Muscle layer of duodenum (tissue), 2 donors: Measurements from ENCODE around the gene ERGIC2.

Source experiments
- H3K27ac ChIP-seq: one replicate; pipeline ENCODE4 v1.7.0; 2013; ENCODE audit warnings: mild to moderate bottlenecking, low read length
- H3K27me3 ChIP-seq: one replicate; pipeline ENCODE4 v1.7.0; 2013; ENCODE audit warnings: low read depth, mild to moderate bottlenecking, control low read depth, low read length
- H3K36me3 ChIP-seq, 2 donors: one replicate each; pipeline ENCODE4 v1.7.0; 2013; ENCODE audit warnings: low read length in 2 of 2, control low read depth in 1 of 2, mild to moderate bottlenecking in 1 of 2; ENCODE audit not compliant: insufficient read depth in 2 of 2, control insufficient read depth in 1 of 2
- H3K4me1 ChIP-seq, 2 donors: one replicate each; pipeline ENCODE4 v1.7.0; 2013; ENCODE audit warnings: low read length in 2 of 2, mild to moderate bottlenecking in 2 of 2, control low read depth in 1 of 2, moderate library complexity in 1 of 2; ENCODE audit not compliant: insufficient read depth in 2 of 2, control insufficient read depth in 1 of 2
- H3K4me3 ChIP-seq, 2 donors: one replicate each; pipeline ENCODE4 v1.7.0; 2013; ENCODE audit warnings: low read length in 2 of 2, low read depth in 1 of 2, mild to moderate bottlenecking in 1 of 2
- H3K9me3 ChIP-seq, 2 donors: one replicate each; pipeline ENCODE4 v1.7.0; 2013; ENCODE audit warnings: low read length in 2 of 2, control low read depth in 1 of 2, mild to moderate bottlenecking in 1 of 2; ENCODE audit not compliant: control insufficient read depth in 1 of 2
- donor health status: healthy.

The ERGIC2 gene, protein sequence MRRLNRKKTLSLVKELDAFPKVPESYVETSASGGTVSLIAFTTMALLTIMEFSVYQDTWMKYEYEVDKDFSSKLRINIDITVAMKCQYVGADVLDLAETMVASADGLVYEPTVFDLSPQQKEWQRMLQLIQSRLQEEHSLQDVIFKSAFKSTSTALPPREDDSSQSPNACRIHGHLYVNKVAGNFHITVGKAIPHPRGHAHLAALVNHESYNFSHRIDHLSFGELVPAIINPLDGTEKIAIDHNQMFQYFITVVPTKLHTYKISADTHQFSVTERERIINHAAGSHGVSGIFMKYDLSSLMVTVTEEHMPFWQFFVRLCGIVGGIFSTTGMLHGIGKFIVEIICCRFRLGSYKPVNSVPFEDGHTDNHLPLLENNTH

DNA sequence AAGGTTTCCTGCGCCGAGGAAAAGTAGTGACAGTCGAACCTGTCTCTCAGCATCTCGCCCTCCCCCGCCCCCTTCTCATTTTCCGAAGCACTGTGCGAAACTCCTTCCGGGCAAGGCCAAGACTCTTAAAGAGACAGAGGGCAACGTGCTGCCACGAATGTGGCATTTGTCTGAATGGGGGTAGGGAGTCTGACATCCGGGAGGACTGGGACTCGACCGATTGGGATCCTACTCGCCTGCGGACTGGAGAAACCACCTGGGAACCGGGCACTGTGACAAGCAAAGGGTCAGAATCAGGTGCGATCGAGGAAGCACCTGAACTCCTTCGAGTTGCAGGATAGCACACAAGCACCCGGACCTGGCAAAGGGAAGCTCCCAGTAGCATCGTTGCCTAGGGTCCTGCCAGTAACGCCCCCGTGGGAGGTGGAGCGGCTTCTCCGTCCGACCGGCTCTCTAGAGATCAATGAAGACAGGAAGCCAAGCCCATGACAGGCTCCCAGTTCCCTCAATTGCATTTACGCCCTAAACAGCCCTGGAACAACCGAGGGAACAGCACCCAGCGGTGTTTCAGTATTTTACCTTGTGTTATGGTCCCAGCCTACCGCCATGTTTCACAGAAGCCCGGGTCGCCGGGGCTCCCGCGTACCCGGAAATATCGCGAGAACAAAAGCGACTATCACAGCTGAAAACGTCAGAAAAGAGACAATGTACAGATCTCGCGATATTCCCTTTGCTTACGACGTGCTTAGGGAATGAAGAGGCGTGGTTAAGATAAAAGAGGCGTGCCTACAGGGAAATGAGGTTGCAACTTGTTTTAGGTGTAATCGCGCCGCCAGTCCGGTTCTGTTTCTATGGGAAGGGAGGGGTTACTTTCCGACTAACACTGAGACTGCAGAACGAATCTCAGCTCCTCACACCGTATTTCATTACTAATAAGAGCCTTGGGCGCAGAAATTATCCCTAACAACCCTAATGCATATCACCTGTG is at the start of gene ERGIC2:
ERGIC2 (minus strand) TSS at position 637 of the 988 bp plus-strand sequence. CDS start 9,539 bp downstream, outside the sequence.
- peak within 1 kb of the TSS; percentile 98 for H3K27ac ChIP-seq
- H3K27me3 ChIP-seq: no peaks in the 10 kb centered on the region
- no peaks in the 10 kb centered on the region for H3K36me3 ChIP-seq
- peaks cover 4 to 14% of the 10 kb centered on the region in 2 donors for H3K4me1 ChIP-seq
- H3K9me3 ChIP-seq: no peaks in the 10 kb centered on the region
- H3K4me3 ChIP-seq: peak within 1 kb of the TSS; percentile 89 to 100

DNA sequence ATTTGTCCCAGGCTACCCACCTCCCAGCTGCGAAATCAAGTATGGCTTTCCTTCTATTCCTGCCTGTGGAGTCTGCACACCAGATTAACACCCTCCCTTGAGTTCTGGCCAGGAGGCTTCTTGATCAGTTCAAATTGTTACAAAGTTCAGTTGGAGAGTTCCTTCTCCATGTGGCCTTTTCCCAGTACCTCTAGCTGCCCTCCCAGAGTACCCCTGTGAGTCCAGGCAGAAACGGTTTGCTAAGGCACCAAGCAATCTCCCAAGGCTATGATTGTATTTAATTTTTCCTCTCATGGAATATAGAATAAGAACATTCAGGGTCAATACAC is 49.7 kb upstream of the ERGIC2 start:
- no peaks in the 10 kb centered on the region for H3K9me3 ChIP-seq
- H3K27me3 ChIP-seq: no peaks in the 10 kb centered on the region
- no peaks in the 10 kb centered on the region for H3K36me3 ChIP-seq
- no peaks in the 10 kb centered on the region for H3K4me1 ChIP-seq
- H3K4me3 ChIP-seq: no peak overlapping the region
- H3K27ac ChIP-seq: no peak overlapping the region

DNA sequence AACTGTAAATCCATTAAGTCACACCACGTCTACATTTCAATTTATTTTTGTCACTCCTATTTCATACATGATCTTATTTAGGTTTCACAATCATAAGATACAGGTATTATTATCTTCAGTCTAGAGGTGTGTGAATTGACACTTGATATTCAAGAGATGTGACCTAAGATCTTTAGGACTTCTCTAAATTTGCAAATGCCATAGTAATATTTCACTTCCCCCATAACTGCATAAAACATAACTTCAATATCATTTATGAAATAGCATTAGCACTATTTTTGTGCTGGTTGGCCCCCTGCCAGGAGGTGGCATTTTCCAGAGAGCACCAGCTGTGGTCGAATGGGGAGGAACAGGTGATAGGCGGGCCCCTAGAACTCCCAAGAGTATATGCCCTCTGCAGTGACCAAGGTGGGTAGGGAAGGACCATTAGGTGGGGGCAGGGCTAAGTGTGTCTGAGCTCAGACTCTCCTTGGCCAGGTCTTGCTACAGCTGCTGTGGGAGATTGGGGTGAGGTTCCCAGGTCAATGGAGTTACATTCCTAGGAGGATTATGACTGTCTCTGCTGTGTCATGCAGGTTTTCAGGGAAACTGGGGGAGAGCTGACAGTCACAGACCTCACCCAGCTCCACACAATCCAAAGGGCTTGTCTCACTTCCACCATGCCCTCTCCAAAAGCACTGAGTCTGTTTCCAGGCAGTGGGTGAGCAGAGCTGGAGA is 49.2 kb upstream of the ERGIC2 start:
- Histone ChIP-seq H3K36me3 (no peaks in the 10 kb centered on the region), H3K4me3 (no peak overlapping the region), H3K27ac (no peak overlapping the region), H3K9me3 (no peaks in the 10 kb centered on the region), H3K4me1 (no peaks in the 10 kb centered on the region), H3K27me3 (no peaks in the 10 kb centered on the region)

DNA sequence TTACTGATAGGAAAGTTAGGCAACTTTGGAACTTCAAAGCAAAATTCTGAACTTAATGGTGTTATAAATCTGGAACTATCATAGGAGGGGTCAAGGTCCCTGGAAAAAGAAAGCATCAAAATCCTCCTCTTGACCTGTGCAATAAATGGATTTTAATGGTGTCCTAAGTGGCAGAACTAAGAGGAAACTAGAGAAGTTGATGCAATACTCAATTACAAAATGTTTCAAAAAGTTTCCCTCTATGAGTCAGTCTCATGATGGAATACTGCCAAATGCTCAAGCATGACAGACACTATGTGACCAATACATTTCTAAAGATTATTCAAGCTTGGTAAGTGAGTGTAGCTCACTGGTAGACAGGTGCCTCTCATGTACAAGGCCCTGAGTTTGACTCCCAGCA is 47.7 kb upstream of the ERGIC2 start:
- no peaks in the 10 kb centered on the region for H3K9me3 ChIP-seq
- no peak overlapping the region for H3K4me3 ChIP-seq
- H3K4me1 ChIP-seq: no peaks in the 10 kb centered on the region
- H3K36me3 ChIP-seq: no peaks in the 10 kb centered on the region
- H3K27ac ChIP-seq: no peak overlapping the region
- H3K27me3 ChIP-seq: no peaks in the 10 kb centered on the region

DNA sequence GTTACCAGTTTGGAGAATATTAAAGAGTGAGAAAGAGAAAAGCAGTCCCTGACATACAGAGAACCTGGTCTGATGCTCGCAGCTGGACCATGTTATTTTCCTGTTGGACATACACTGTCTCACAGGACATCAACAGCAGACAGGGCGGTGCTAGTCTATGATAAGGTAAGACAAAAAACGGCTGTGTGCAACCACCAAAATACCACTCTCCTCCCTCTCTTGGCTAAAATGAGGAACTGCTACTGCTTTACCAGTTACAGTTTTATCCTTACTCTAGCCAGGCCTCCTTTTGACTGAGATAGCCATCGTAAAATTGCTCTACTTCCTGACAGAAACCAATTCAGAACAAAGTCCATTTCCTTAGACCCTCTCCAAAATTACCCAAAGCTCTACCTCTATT is 47.0 kb upstream of the ERGIC2 start:
- Histone ChIP-seq H3K27ac (no peak overlapping the region), H3K4me1 (no peaks in the 10 kb centered on the region), H3K4me3 (no peak overlapping the region), H3K36me3 (no peaks in the 10 kb centered on the region), H3K27me3 (no peaks in the 10 kb centered on the region), H3K9me3 (no peaks in the 10 kb centered on the region)

DNA sequence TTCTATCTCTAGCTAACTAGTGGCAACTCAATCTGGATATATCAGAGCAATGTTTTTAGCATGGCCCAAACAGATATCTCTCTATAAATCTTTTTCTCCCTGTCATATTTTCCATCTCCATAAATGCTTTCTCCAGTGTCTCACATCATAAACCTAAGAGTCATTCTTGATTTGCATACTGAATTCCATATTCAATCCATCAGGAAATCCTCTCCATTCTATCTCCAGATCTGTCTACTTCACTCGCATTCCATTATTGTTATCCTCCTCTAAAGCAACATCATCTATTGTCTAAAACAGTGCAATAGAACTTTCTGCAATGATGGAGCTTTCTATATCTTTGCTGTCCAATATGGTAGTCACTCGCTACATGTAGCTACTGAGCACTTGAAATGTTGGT is 45.5 kb upstream of the ERGIC2 start:
- Histone ChIP-seq H3K4me1 (no peaks in the 10 kb centered on the region), H3K9me3 (no peaks in the 10 kb centered on the region), H3K27ac (no peak overlapping the region), H3K4me3 (no peak overlapping the region), H3K36me3 (no peaks in the 10 kb centered on the region), H3K27me3 (no peaks in the 10 kb centered on the region)

DNA sequence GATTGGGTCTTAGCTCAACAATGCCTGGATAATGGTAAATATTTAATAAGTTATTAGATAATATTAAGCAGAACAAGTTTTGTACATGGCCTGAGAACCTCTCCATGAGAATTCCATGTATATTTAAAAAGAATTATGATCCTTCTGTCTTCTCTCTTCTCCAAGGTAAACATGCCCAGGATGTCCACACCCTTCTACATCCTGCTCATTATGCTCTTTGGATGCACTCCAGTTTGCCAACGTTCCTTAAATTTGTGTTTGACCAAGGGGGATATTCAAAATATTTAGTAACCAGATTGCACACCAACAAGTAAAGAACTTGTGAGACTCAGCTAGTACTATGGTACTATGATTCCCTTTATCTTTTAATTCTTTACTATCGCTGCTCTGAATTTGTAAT is 44.8 kb upstream of the ERGIC2 start:
- H3K36me3 ChIP-seq: no peaks in the 10 kb centered on the region
- no peaks in the 10 kb centered on the region for H3K27me3 ChIP-seq
- no peaks in the 10 kb centered on the region for H3K4me1 ChIP-seq
- H3K4me3 ChIP-seq: no peak overlapping the region
- no peak overlapping the region for H3K27ac ChIP-seq
- no peaks in the 10 kb centered on the region for H3K9me3 ChIP-seq

DNA sequence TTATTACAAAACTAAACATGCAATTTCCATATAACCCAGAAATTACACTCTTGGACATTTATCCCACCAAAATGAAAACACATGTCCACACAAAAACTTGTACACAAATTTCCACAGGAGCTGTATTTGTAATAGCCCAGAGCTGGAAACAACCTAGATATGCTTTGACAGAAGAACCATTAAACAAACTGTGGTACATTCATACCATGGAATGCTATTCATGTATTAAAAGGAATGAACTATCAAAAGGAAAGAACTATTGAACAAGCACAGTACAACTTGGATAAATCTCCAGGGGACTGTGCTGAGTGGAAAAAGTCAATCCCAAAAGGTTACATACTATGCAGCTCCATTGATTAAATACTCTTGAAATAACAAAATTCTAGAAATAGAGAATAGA is 35.8 kb upstream of the ERGIC2 start:
- no peaks in the 10 kb centered on the region for H3K4me1 ChIP-seq
- no peak overlapping the region for H3K27ac ChIP-seq
- H3K4me3 ChIP-seq: no peak overlapping the region
- no peaks in the 10 kb centered on the region for H3K36me3 ChIP-seq
- H3K9me3 ChIP-seq: no peaks in the 10 kb centered on the region
- no peaks in the 10 kb centered on the region for H3K27me3 ChIP-seq

DNA sequence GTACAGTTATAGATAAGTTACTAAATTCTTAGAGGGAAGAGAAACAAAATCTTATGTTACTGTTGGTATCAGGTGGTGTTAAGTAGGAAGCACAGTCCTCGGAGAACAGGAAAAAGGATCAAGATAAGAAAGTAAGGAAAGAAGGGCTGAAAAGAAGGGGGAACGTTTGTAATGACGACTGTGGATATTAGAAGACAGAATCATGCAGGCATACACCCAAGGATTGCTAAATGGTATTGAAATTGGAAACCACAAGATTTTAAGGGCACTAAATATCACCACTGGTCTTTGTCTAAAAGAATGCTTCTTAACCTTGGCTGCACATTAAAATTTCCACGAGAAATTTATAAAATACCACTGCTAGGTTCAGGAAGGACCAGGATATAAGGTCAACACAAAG is 34.1 kb upstream of the ERGIC2 start:
- Histone ChIP-seq H3K27ac (no peak overlapping the region), H3K4me1 (no peaks in the 10 kb centered on the region), H3K9me3 (no peaks in the 10 kb centered on the region), H3K4me3 (no peak overlapping the region), H3K36me3 (no peaks in the 10 kb centered on the region), H3K27me3 (no peaks in the 10 kb centered on the region)

DNA sequence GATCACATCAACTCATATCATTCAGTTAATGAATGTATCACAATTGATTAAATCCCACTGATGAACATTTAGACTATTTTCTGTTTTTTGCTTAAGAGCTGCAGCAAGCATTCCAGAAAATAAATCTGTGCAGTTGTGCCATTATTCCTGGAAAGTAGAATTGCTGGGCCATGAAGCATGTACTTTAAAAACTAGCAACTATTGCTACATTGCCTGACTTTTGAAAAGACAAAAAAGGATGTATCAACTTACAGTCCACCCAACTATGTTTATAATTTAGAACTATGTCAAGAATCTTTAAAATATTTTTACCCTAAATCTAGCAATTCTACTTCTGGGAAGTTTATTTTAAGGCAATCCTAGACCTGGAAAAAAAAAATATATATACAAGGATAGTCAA is 33.4 kb upstream of the ERGIC2 start:
- Histone ChIP-seq H3K9me3 (no peaks in the 10 kb centered on the region), H3K4me1 (no peaks in the 10 kb centered on the region), H3K4me3 (no peak overlapping the region), H3K27me3 (no peaks in the 10 kb centered on the region), H3K27ac (no peak overlapping the region), H3K36me3 (no peaks in the 10 kb centered on the region)

DNA sequence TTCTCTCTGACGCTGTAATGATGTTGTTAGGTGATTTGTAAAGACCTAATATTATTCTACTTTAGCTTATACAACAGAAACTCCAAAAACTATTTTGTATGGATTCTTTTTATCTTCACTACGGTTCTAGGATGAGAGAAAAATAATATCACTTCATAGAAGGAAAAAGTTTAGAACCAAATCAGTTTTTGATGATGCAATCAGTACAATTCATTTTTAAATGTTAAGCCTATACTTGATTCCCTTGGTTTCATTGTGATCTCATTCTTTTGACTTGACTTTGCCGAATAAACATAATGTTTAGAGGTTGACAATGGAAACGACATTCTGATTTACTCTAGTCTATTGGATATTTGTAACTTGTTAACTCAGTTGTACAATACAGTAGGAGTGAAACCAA is 24.6 kb upstream of the ERGIC2 start:
- Histone ChIP-seq H3K36me3 (no peaks in the 10 kb centered on the region), H3K4me1 (no peaks in the 10 kb centered on the region), H3K9me3 (no peaks in the 10 kb centered on the region), H3K27ac (no peak overlapping the region), H3K4me3 (no peak overlapping the region), H3K27me3 (no peaks in the 10 kb centered on the region)
